K562 (cell line): ENCODE measurements around the gene SNX30. TPM values are rescaled to one million over a fixed set of nuclear protein-coding genes. Genes with fewer than 3 reads are reported as not detected.

Experiments
- ARID2 ChIP-seq: fragments of 450-650 bp; IDR thresholded peaks from 2 replicates; pipeline ENCODE4 v1.6.1; 2017; ENCODE audit warnings: antibody characterized with exemption, mild to moderate bottlenecking
- CBX3 ChIP-seq, 2 experiments: IDR thresholded peaks; 1 replicate in 1 of 2; 2 replicates in 1 of 2; pipeline ENCODE4 v1.6.1; 2012; ENCODE audit warnings: inconsistent platforms in 2 of 2, low read length in 2 of 2, borderline replicate concordance in 1 of 2, control low read depth in 1 of 2
- CBX8 ChIP-seq: fragments of 200-600 bp; sonication (generic); IDR thresholded peaks from 2 replicates; pipeline ENCODE4 v1.6.1; 2012; ENCODE audit warnings: borderline replicate concordance, mixed run types, low read depth, mild to moderate bottlenecking, moderate library complexity, mixed read lengths, low read length, control low read depth, inconsistent platforms; ENCODE audit not compliant: poor library complexity, severe bottlenecking; ENCODE audit errors: extremely low read depth
- CCAR2 ChIP-seq: fragments of 200-400 bp; formaldehyde crosslinking; IDR thresholded peaks from 2 replicates; pipeline ENCODE4 v1.6.1; 2017; ENCODE audit warnings: mild to moderate bottlenecking, low read depth, low read length
- ILK ChIP-seq: fragments of 450-650 bp; IDR thresholded peaks from 2 replicates; pipeline ENCODE4 v1.6.1; 2016; ENCODE audit warnings: missing genetic modification characterization, low read depth, mild to moderate bottlenecking, missing compliant biosample characterization, moderate library complexity, borderline replicate concordance
- POLR2AphosphoS5 ChIP-seq: IDR thresholded peaks from 2 replicates; pipeline ENCODE4 v1.6.1; 2011; ENCODE audit warnings: mild to moderate bottlenecking, low read depth, low read length, moderate library complexity; ENCODE audit not compliant: control insufficient read depth, insufficient read depth
- RBFOX2 ChIP-seq: fragments of 200-400 bp; formaldehyde crosslinking; IDR thresholded peaks from 2 replicates; pipeline ENCODE4 v1.6.1; 2017; ENCODE audit warnings: low read depth, mild to moderate bottlenecking, low read length, moderate library complexity
- RNF2 ChIP-seq: sonication (generic); IDR thresholded peaks from 2 replicates; pipeline ENCODE4 v1.6.1; 2016
- SNRNP70 ChIP-seq: fragments of 200-400 bp; formaldehyde crosslinking; optimal IDR thresholded peaks from 2 replicates; pipeline ENCODE3; 2017; ENCODE audit warnings: low read depth, low read length
- SRSF9 ChIP-seq: fragments of 200-400 bp; formaldehyde crosslinking; IDR thresholded peaks from 2 replicates; pipeline ENCODE4 v1.6.1; 2017; ENCODE audit warnings: low read depth, low read length, borderline replicate concordance
- TBP ChIP-seq: optimal IDR thresholded peaks from 2 replicates; pipeline ENCODE3; 2011; ENCODE audit warnings: low read depth, low read length, improper control_type of control experiment
- ZBTB40 ChIP-seq, 2 experiments: fragments of 450-650 bp in 1 of 2; sonication (generic) in 1 of 2; formaldehyde crosslinking in 1 of 2; IDR thresholded peaks; 2 replicates each; pipeline versions ENCODE4 v1.7.1 to v1.9.0; 2016 to 2022; ENCODE audit warnings: inconsistent platforms in 1 of 2, mild to moderate bottlenecking in 1 of 2, missing genetic modification reagents in 1 of 2
- ZNF764 ChIP-seq: fragments of 250-450 bp; sonication (Bioruptor Pico); IDR thresholded peaks from 2 replicates; pipeline ENCODE4 v1.4.0; 2020; ENCODE audit warnings: low read depth, mild to moderate bottlenecking, moderate library complexity
- polyA plus RNA-seq, 8 experiments: library from polyadenylated mRNA; depleted of rRNA in 4 of 8; stranded (reverse) in 5 of 8; unstranded in 3 of 8; fragments of >200 nt; fragmentation: Nextera tagmentation in 2 of 8; fragmentation: Illumina TruSeq in 1 of 8; extraction: Ambion mirVana in 2 of 8; extraction: Trizol in 1 of 8; gene quantifications; 2 replicates each; pipeline versions ENCODE4 v1.2.1 to v1.2.3, GENCODE V29; 2011 to 2014; ENCODE audit warnings: inconsistent platforms in 1 of 8, missing spikeins in 1 of 8
- total RNA-seq, 7 experiments: library from RNA; depleted of rRNA in 6 of 7; stranded (reverse); fragments of >200 nt in 6 of 7; fragmentation: Illumina TruSeq in 2 of 7; extraction: Trizol in 2 of 7; gene quantifications; 2 replicates each; pipeline versions ENCODE4 v1.2.1 to v1.2.3, GENCODE V29; 2011 to 2021; ENCODE audit warnings: low replicate concordance in 1 of 7
- TF ChIP-seq, protein P1 (sequence below): fragments of 450-650 bp; IDR thresholded peaks from 2 replicates; pipeline ENCODE4 v1.7.0; 2016; ENCODE audit warnings: borderline replicate concordance

SNX30 gene
- total and polyA plus RNA-seq, 9 of the 15 experiments (the other 6 are each of a cell fraction or from before 2014, with no cell fraction given) = 0.76 to 5.9 (median 3.3) TPM

DNA sequence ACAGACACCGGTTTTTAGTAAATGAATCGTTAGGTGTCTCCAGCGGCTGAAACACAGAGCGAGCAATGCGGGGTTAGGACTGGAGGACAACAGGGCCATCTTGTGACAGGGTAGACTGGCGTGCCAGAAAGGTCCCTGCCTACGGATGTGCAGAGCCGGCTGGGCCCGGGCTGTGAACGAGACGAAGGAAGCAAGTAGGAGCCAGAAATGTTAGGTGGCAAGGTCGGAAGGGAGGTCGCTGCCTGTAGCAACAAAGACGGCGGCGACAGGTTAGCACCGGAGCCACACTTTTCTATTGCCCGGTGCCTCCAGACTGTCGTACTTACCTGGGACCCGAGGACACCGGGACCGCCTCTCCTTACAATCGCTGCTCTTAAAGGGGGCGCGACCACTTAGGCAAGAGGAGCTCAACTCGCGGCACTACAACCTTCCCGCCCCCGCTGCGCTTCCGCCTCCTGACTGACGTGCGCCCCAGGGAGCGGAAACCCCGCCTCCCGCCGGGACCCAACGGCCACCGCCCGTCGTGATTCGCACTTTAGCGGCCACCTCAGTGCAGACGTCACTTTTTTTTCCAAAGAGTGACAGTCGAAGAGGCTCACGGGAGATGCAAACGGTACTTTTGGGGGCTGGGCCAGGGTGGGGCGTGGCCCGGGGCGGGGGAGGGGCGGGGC lies 32.8 kb upstream of the SNX30 start, which contains the start of gene INIP (continued):
- TF ChIP-seq SRSF9 = no peak
- TF ChIP-seq CCAR2 = no peak
- TF ChIP-seq CBX3 (IDR thresholded peaks at IDR 0.05; ENCODE audit: borderline replicate concordance in 1 of 2, low read length in 2 of 2) = no peak; a peak in 1 of 3 replicates
- TF ChIP-seq, protein P1, sequence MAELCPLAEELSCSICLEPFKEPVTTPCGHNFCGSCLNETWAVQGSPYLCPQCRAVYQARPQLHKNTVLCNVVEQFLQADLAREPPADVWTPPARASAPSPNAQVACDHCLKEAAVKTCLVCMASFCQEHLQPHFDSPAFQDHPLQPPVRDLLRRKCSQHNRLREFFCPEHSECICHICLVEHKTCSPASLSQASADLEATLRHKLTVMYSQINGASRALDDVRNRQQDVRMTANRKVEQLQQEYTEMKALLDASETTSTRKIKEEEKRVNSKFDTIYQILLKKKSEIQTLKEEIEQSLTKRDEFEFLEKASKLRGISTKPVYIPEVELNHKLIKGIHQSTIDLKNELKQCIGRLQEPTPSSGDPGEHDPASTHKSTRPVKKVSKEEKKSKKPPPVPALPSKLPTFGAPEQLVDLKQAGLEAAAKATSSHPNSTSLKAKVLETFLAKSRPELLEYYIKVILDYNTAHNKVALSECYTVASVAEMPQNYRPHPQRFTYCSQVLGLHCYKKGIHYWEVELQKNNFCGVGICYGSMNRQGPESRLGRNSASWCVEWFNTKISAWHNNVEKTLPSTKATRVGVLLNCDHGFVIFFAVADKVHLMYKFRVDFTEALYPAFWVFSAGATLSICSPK = no peak
- peak; percentile 82 for TF ChIP-seq POLR2AphosphoS5
- peak; percentile 51 for TF ChIP-seq TBP
- no peak for TF ChIP-seq ILK (tag)
- TF ChIP-seq ARID2 = 0 out of 2 replicates have a peak, but pooled peaks have one; percentile 30
- TF ChIP-seq CBX8 = no peak
- TF ChIP-seq SNRNP70 = no peak
- peak; percentile 89 for TF ChIP-seq ZBTB40 (IDR thresholded peaks at IDR 0.05)
- TF ChIP-seq ZBTB40 (CRISPR knock-in tag; IDR thresholded peaks at IDR 0.05) = no peak
- TF ChIP-seq RBFOX2 = peak; percentile 89
- 0 out of 2 replicates have a peak, but pooled peaks have one; percentile 35 for TF ChIP-seq RNF2
- no peak for TF ChIP-seq ZNF764
